ENCODE data around the gene AHDC1. TPM values are rescaled to one million over a fixed set of nuclear protein-coding genes. Genes with fewer than 3 reads are reported as not detected.

AHDC1 gene
- total RNA-seq, 1 experiment from 2014 or later = 20.8 TPM

- Mint-ChIP-seq H3K4me1 (ENCODE audit: low read depth, unreplicated experiment) (peaks cover 18% of the 10 kb centered on the region), H3K4me3 (ENCODE audit: low read depth, unreplicated experiment) (no peak overlapping the region), H3K9me3 (ENCODE audit: low read depth, unreplicated experiment) (no peaks in the 10 kb centered on the region), H3K36me3 (ENCODE audit: insufficient read depth, unreplicated experiment) (peaks cover 6% of the 10 kb centered on the region), H3K27me3 (ENCODE audit: unreplicated experiment) (no peaks in the 10 kb centered on the region), H3K27ac (ENCODE audit: unreplicated experiment) (no peak overlapping the region)
- no TSS peak for BruUV-seq (replicated peaks)
- intact Hi-C loops (cut with micrococcal nuclease; ENCODE audit: unreplicated experiment) = loop anchor here (5.0 kb wide), 2 partner anchors 192 to 207 kb away; no protein-coding TSS in a partner anchor
- DNase-seq = no peak
- CTCF ChIA-PET = interaction anchor here (1.6 kb wide), 1 partner anchor 53 kb away, joined by 3 read pairs; no protein-coding TSS in a partner anchor
- TF ChIP-seq CTCF (IDR thresholded peaks at IDR 0.05; ENCODE audit: unreplicated experiment) = no peak
Measured at GRCh38 chr1:27609618-27610240, 5.8 kb upstream of the AHDC1 start.

DNA sequence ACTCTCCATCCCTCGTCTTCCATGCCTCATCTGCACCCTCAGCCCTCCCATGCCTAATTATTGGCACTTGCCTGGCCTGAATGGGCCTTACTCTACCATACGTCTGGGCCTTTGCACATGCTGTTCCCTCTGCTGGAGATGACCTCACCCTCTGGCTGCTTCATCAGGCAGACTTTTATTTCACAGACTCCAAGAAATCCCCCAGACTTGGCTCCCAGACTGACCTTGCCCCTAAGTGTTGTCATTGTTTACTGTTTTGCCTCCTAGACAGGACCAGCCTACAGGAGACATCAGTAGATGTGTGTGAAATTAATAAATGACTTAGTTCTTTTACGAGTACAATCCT is 5.2 kb upstream of the AHDC1 start:
- Mint-ChIP-seq H3K4me3 (ENCODE audit: low read depth, unreplicated experiment) (no peak overlapping the region), H3K27ac (ENCODE audit: unreplicated experiment) (no peak overlapping the region), H3K27me3 (ENCODE audit: unreplicated experiment) (no peaks in the 10 kb centered on the region), H3K4me1 (ENCODE audit: low read depth, unreplicated experiment) (peaks cover 18% of the 10 kb centered on the region), H3K9me3 (ENCODE audit: low read depth, unreplicated experiment) (no peaks in the 10 kb centered on the region), H3K36me3 (ENCODE audit: insufficient read depth, unreplicated experiment) (peaks cover 7% of the 10 kb centered on the region)
- DNase-seq = no peak
- CTCF ChIA-PET = no interaction called here
- BruUV-seq (replicated peaks) = no TSS peak
- no peak for TF ChIP-seq CTCF (IDR thresholded peaks at IDR 0.05; ENCODE audit: unreplicated experiment)
- intact Hi-C loops (cut with micrococcal nuclease; ENCODE audit: unreplicated experiment) = loop anchor here (5.0 kb wide), 2 partner anchors 192 to 207 kb away; no protein-coding TSS in a partner anchor

DNA sequence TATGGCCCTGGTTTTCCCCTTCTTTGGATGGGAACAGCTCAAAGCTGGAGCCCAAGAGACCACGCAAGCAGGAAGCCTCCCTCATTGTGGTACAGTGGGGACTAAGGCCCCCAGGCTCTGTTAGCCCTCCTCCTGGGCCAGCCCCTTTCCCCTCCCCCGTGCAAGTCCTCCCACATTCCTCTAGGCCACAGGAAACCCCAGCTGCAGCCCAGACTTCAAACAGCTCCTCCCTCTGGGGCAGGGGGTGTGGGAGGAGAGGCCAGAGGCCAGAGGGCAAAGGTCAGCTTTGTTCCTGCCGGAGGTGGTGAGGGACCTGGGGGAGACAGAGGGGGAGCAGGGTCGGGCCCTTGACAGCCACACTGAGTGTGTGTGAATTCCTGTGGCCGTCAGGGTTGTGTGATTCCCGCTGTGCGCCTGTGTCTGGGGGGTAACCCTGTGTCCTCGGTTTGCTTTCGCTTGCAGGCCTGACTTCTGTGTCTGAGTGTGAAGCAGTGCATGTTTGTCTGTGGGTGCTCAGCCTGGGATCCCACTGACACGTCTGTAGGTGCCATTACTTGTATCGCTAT is 3.4 kb upstream of the AHDC1 start:
- intact Hi-C loops (cut with micrococcal nuclease; ENCODE audit: unreplicated experiment) = loop anchor here (2.0 to 5.0 kb wide), 3 partner anchors 51 to 205 kb away; no protein-coding TSS in a partner anchor
- peaks cover 22% of the 10 kb centered on the region for H3K36me3 Mint-ChIP-seq (ENCODE audit: insufficient read depth, unreplicated experiment)
- no peaks in the 10 kb centered on the region for H3K27me3 Mint-ChIP-seq (ENCODE audit: unreplicated experiment)

DNA sequence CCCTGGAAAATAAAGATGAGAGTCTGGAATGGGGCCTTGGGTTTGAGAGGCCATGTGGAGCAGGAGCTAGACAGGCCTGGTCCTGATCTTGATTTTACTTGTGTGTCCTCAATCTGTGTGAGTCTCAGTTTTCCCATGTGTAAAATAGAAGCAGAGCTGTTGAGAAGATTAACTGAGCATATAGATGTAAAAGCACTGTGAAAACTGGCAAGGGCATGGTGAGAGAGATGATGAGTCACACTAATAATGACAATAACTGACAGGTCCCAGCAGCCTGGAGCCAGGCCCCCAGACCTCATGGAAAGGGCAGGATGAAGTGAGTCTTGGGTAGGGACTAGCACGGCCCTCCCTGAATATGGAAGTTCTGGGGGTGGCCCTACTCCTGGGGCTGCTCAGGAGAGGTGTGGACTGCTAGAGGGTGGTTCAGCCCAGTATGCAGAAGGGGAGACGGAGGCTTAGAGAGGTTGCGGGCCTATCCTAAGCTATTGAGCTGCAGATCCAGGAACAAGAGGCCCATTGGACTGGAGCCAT is 2.8 kb upstream of the AHDC1 start:
- CTCF ChIA-PET = interaction anchor here (0.6 to 4.0 kb wide), 7 partner anchors 43 to 725 kb away, joined by 3 to 57 read pairs (median 4); no protein-coding TSS in a partner anchor
- peaks cover 28% of the 10 kb centered on the region for H3K36me3 Mint-ChIP-seq (ENCODE audit: insufficient read depth, unreplicated experiment)
- no TSS peak for BruUV-seq (replicated peaks)
- no peak for TF ChIP-seq CTCF (IDR thresholded peaks at IDR 0.05; ENCODE audit: unreplicated experiment)
- H3K4me3 Mint-ChIP-seq (ENCODE audit: low read depth, unreplicated experiment) = no peak overlapping the region
- intact Hi-C loops (cut with micrococcal nuclease; ENCODE audit: unreplicated experiment) = loop anchor here (1.0 to 5.0 kb wide), 4 partner anchors 50 to 204 kb away; no protein-coding TSS in a partner anchor
- H3K4me1 Mint-ChIP-seq (ENCODE audit: low read depth, unreplicated experiment) = peaks cover 18% of the 10 kb centered on the region
- no peak overlapping the region for H3K27ac Mint-ChIP-seq (ENCODE audit: unreplicated experiment)
- no peaks in the 10 kb centered on the region for H3K27me3 Mint-ChIP-seq (ENCODE audit: unreplicated experiment)
- H3K9me3 Mint-ChIP-seq (ENCODE audit: low read depth, unreplicated experiment) = no peaks in the 10 kb centered on the region
- DNase-seq = no peak

More for the DNA sequence above, 3.4 kb upstream of the AHDC1 start:
- DNase-seq = no peak
- Mint-ChIP-seq H3K27ac (ENCODE audit: unreplicated experiment) (no peak overlapping the region), H3K4me1 (ENCODE audit: low read depth, unreplicated experiment) (peaks cover 18% of the 10 kb centered on the region), H3K4me3 (ENCODE audit: low read depth, unreplicated experiment) (no peak overlapping the region), H3K9me3 (ENCODE audit: low read depth, unreplicated experiment) (no peaks in the 10 kb centered on the region)
- no TSS peak for BruUV-seq (replicated peaks)
- no peak for TF ChIP-seq CTCF (IDR thresholded peaks at IDR 0.05; ENCODE audit: unreplicated experiment)
- CTCF ChIA-PET = interaction anchor here (0.6 to 4.0 kb wide), 7 partner anchors 43 to 311 kb away, joined by 3 to 57 read pairs (median 4); no protein-coding TSS in a partner anchor
